ENCODE results near the gene SLC44A1. TPM values are rescaled to one million over a fixed set of nuclear protein-coding genes. Genes with fewer than 3 reads are reported as not detected.
"Not testable (repeated sequence)": the region's sequence is repeated elsewhere in the genome, so short reads cannot be mapped to it uniquely, and the experiment has no call there.

SLC44A1 gene
- total RNA-seq, 1 donor from 2014 or later = 54.1 TPM

DNA sequence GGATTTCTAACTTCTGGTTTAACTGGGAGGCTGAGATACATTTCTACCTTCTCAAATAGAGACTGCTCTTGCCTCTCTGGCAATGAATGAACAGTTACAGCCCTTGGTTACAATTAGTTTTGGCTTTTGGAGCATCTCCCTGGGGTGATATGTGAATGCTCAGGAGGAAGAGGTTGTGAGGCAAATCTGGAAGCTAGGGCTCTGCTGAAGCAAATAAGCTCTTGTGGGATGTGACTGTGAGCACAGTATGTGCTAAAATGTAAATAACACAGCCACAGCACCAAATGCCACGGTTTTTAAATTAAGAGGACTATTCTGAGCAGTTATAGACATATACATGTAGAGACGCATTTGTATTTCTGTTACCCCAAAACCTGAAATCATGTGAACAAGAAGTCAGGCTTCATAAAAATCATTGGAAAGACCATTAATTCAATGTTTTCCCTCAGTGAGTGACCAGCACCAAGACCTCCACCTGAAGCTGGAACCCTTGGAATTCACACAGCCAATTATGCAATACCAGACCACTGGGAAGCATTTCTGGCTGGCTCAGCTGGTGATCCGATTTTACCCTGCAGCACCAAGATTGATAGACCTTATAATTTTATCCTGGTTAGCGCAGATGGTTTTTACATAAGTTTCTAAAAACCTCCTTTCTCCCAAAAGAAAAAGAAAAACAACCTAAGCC, 3.0 kb upstream of the SLC44A1 start:
- ATAC-seq = no peak
- no peak for DNase-seq (ENCODE audit: low spot score)

DNA sequence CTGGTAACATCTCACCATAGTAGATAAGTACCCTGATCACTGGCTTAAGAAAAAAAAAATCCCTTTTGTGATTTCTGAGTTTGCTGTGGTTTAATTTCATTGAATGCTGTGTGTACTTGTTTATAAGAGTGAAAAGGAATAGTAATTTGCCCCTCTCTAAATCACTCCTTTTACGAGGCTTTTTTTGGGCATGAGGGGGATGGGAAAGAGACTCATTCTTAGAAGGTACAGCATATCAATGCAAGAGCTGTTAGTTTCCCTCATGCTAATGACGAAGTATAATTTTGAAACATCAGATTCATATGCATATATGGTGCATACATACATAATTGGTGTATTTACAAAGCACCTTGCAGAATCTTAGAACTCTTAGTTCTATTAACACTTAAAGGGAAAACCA, 2.4 kb upstream of the SLC44A1 start:
- DNase-seq (ENCODE audit: low spot score) = no peak
- ATAC-seq = no peak

DNA sequence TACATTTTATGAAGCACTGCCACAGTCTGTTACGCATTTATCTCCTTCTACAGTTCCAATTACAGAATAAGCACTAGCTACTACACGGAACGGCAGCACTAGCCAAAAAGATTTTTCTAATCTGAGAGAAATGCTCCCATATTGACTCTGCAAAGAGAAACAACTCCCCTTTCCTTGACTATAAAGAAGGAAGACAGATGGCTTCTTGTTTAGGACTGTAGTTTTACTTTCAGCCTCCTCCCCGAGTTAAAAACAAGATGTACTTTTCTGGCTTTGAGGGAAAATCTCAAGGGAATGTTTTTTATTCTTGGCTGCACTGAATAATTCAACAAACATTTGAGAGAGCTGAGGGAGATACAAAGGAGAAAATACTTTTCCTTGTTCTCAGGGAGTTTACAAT, 1.9 kb upstream of the SLC44A1 start:
- DNase-seq (ENCODE audit: low spot score) = no peak
- no peak for ATAC-seq

DNA sequence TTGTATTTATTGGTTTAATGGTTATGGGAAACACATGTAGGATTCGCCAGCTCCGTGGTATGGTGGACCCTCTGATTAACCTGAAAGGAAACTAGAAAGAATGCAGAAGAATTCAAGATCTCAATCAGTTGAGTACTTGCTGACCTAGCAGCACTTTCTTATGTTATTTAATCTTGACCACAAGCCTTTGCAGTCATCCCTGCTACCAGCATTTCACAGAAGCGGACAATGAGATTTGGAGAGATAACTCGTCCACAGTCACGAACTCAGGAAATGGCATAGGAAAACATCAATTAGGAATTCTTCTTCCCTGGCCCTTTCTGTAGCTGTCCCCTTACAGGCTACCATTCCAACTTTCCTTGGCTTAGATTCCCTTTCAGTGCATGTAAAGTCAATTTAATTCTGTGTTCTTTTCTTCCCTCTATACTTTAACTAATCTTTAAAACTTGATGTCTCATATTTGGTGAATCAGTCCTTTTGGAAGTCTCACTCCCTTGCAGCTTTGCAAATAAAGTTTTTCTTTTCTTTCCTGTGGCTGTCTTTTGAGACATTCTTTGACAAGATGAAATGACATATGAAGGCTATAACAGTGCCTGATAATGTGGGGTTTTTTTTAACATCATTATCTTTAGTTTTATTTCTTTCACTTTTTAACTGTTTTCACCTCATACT, 1.3 kb upstream of the SLC44A1 start:
- DNase-seq (ENCODE audit: low spot score) (no peak), ATAC-seq (no peak)

DNA sequence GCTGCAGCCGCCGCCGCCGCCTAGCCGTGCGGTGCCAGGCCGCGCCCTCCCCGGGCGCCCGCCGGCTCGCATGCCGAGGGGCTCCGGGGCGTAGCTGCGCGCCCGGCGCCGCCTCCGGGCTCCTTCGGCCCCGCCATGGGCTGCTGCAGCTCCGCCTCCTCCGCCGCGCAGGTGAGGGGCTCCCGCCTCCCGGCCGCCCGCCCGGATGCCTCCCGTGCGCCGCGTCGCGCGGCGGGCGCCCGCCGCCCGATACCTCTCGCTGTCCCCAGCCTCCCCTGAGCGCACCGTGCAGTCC, 230 bp downstream of the SLC44A1 start:
- DNase-seq (ENCODE audit: low spot score) = no peak
- ATAC-seq = peak; percentile 61

DNA sequence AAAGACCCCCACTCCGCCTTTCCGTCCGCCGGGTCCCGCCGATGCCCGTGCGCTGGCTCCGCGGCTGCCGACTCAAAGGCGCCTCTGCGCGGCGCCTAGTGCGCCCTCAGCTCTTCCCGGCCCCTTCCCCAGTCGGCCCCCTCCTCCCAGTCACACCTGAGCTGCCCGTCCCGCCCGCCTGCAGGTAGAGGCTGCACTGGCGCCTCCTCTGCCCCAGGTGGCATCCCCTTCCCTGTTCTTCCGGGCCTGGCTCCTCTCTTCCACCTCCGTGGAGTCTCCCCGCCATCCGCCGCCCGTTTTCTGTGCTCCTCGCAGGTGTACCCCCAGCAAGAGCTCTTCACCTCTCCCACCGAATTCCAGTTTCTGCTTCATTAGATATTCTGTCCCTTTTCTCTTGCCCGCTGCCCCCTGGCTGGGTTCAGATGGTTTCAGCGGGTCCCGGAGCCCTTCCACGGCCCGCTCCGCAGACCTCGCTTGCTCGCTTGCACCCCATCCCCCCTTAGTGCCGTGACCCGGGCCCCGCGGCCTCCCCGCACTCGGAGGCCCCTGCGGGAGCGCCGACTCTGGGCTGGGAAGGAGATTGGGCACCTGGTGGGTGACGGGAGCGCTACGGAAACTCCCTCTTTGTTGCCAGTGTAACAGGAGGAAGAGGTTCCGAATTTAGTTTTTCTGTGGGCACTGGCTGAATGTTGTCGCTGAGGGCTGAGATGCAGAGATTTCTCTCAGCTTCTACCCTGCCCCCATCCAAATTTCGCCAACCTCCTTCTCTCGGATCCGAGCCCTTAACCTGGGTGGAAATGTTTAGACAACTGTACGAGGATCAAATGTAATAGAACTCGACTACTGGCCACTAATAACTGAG, 809 bp downstream of the SLC44A1 start:
- ATAC-seq (peak; percentile 52), DNase-seq (ENCODE audit: low spot score) (peak; percentile 67)

DNA sequence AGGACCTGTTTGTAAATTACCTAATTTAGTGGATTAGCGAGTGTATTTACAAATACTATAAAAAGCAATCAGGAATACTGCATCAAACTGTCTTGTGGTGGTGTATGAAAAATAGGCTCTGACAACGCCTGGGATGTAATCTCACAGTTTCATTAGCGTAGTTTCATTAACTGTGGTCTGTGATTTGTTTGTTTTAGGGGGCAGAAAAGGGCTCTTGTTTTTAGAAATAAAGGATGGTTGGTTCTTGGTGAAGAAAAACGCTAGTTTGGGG, 1.4 kb downstream of the SLC44A1 start:
- DNase-seq (ENCODE audit: low spot score) (no peak), ATAC-seq (no peak)

DNA sequence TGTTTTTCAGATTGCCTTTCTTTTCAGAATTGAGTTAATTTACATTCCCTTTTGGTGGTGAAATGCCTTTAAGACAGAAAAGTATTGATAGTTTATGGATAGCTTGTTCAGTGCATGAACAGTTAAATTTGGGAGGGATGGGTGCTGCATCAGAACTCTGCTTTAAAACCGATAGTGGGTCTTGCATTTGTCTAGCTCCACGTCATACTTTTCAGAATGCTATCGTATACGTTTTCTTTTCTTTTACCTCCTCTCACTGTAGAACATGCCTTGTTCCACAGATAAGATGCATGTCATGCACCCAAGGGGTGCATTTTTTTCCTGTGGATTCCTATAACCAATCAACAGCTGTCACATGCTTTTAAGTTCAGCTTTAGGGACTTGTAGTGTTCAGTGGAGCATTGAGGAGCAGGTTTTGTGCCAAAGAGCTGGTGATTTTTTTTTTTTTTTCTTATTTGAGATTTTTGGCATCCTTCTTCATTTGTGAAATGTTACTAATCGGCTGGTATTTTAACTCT, 2.3 kb downstream of the SLC44A1 start:
- DNase-seq (ENCODE audit: low spot score) (no peak), ATAC-seq (no peak)

DNA sequence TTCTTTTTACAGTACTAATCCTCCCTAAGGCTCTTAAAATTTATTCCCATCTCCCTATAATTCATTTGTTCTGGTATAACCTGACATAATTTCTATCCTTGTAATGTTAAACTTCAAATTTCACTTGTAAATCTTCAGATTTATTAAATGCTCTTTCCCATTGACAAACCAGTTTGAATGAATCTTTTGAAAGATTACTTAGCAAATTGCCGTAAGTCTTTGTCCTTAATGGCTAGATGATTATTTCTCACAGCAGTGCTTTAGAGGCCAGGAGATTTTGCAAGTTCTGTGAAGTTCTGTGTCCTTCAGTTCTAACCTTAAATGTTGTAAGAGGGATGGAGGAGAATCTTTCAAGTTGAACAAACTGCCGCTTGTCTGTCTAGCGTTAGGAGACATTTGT, 4.2 kb downstream of the SLC44A1 start:
- no peak for ATAC-seq
- DNase-seq (ENCODE audit: low spot score) = no peak

DNA sequence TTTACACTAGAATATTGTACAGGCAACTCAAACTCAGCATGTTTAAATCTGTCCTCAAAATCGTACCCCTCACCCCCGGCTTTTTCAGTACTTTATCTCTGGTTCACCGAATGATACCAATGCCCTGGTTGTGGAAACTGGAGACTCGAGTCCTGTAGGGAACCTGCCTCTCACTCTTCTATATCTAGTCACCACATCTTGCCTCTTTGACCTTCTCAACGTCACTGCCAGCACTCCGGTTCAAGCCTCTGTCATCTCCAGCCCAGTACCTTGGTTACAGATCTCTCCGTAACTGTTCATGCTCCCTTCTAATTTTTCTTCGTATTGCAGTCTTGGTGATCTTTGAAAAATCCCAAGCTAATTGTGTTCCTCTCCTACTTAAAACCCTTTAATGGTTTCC, 6.7 kb downstream of the SLC44A1 start:
- ATAC-seq (peak; percentile 41), DNase-seq (ENCODE audit: low spot score) (no peak)

DNA sequence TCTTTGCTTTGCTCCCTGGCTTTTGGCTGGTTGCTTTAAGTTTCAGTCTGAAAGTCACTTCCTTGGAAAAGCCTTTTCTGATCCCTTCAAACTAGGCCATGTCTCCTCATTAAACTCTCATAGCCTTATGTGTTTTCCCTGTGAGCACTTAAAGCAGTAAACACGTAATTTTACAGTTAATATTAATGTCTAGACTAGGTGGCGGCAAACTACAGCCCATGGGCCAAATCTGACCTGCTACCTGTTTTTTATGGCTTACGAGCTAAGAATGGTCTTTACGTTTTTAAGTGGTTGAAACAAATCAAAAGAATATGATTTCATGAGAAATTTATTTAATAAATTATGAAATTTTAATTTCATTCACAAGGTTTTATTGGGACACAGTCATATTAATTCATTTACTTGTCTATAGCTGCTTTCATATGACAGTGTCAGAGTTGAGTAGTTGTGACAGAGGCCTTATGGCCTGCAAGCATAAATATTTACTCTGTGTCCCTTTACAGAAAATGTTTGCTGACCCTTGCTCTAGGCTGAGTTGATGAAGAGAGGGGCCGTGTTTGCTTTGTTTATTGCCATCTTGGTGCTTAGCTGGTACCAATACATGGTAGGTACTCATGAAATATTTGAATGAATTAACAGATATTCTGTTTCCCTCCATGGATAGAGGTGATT, 7.4 kb downstream of the SLC44A1 start:
- DNase-seq (ENCODE audit: low spot score) (no peak), ATAC-seq (peak; percentile 80)

DNA sequence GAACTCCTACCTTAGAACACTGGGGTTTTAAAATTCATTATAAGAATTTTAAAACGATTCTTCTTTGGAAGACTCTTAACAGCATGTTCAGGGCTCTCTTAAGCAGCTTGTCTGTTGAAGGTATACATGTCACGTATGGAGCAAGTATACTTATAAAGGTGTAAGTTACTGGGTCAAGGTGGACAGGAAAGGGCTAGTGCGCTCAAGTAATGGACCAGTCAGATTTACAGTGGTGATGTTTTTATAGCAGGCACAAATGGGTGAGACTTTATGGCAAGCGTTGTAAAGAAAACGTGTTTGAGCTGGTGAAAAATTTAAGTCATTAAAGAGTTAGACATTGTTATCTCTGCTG, 7.9 kb downstream of the SLC44A1 start:
- ATAC-seq = no peak

DNA sequence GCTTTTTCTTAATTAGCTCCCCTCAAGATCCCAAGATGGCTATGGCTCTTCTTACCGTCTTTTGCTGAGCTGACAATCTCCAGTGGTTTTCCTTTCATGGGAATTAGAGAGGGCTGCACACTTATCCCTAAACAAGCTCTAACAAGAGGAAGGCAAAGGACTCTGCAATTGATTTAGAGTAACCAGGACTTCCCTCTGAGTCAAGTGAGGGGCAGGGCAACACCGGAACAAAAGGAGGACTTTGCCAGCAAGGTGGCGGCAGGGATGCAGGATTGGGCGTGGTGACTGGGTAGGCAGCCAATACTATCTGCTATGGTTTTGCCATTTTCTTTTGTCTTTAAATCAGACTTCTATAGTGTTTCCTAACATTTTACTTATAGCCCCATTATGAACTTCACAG, 9.8 kb downstream of the SLC44A1 start:
- ATAC-seq = no peak

More for the DNA sequence above, 7.9 kb downstream of the SLC44A1 start:
- no peak for DNase-seq (ENCODE audit: low spot score)

DNA sequence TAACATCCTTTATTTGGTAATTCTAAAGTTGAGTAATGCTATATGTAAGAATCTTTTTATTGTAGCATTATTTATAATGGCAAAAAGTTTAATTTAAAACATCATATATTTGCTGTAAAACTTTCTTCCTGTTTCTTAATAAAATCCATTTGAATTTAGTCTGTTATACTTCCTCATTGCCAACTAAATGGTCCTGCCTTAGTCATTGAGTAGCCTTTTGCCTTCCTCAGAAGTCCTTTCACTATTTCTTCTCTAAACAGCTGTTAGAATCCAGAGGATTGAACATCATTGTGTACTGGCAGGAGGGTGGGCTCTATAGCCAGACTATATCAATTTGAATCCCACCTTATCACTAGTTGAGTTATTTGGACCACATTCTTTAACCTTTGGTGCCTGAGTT, 11.0 kb downstream of the SLC44A1 start:
- ATAC-seq = no peak
- DNase-seq (ENCODE audit: low spot score) = no peak

More for the DNA sequence above, 9.8 kb downstream of the SLC44A1 start:
- no peak for DNase-seq (ENCODE audit: low spot score)

DNA sequence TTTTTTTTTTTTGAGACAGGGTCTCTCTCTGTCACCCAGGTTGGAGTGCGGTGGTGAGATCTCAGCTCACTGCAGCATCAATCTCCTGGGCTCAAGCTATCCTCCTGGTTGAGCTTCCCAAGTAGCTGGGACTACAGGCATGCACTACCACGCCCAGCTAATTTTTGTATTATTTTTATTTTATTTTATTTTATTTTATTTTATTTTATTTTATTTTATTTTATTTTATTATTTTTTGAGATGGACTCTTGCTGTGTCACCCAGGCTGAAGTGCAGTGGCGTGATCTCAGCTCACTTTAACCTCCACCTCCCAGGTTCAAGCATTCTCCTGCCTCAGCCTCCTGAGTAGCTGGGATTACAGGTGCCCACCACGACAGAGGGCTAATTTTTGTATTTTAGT, 12.1 kb downstream of the SLC44A1 start:
- not testable (repeated sequence) for DNase-seq (ENCODE audit: low spot score); ATAC-seq

DNA sequence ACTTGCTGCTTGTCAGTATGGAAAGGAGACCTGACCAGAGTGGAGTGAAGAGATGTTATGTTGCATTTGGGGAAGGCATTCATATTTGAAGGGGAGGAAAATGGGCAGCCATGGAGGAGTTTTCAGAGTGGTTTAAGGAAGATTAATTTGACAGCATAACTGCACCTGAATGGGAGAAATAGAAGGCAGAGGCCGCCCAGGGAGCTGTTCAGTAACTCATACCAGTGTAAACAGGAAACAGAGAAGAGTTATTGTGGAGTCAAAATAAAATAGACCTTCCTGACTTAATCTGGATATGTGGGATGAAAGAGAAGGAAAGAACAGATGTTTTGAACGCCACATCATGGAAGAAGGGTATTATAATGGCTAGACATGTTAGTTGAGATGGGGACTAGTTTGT, 13.4 kb downstream of the SLC44A1 start:
- no peak for ATAC-seq
- DNase-seq (ENCODE audit: low spot score) = no peak

DNA sequence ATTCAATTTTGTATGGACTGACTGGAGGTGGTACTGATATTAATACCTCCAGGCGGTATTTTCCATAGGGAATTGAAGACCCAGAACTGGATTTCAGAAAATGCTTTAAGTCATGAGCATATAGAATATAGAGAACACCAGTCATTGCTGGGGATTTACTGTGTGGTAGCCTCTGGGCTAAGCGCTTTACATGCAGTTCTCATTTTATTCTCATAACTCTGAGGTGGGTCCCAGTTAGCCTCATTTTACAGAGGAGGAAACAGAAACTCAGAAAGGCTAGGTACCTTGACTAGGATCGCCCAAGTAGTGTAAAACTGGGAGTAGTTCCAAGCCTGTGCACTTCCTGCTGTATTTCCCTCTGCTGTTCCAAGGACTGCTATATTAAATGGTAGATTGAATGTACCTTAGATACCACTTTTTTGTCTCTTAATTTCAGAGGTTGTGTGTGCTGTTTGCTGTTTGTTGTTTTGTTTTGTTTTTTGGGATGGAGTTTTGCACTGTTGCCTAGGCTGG, 13.8 kb downstream of the SLC44A1 start:
- DNase-seq (ENCODE audit: low spot score) (no peak), ATAC-seq (peak; percentile 15)

DNA sequence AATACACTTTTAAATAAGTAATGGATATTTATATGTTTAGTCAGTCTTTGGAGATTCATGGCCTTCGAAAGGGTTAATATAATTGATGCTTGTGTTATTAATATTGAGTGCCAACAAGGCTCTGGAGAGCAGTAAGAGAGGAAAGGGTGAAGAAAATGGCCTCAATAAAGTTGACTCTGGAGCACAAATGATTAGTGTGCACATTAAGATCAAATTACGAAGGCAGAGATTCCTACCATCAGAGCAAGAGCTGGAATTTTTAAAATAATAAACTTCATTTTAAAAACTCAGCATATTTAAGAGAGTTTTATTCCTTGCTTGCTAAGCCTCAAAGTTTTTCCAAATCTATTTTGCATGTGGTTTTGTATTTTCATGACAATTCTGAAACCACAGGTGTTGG, 14.8 kb downstream of the SLC44A1 start:
- ATAC-seq (no peak), DNase-seq (ENCODE audit: low spot score) (no peak)

DNA sequence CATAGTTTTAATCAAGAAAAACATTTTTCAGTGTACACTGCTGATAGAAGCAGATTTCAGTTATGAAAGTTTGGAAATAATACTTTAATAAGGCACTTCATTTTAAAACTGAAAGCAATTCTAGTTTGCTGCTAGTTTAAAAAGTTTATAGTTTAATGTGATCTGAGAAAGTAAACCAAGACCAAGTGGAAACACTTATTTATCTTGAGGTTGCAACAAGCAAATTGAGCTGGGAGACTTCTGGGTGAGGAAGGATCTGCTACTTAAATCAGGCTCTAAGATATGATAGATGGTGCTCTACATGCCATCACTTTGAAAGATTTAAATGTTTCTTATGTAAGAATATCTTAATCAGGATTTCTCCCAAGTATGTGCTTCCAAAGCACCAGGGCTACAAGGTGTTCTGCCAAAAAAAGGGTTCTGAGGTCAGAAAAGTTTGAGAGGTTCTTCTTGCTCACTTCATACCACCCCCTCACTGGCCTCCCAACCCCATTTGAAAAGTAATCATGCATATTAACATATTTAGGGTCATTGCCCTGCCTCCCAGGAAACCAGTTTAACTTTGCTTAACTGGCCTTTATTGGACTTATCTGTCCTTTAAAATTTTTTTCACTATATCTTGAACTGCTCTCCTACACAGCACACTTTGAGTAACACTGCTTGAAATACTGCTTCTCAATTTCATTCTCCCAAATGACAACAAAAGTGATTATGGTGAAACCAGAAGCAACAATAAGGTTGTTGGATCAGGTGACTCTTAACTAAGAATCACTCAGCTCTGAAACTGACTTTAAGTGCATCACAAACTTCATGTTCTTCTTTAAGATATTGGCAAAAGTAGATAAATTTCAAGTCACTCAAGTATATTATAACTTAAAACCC, 15.5 kb downstream of the SLC44A1 start:
- DNase-seq (ENCODE audit: low spot score) (no peak), ATAC-seq (peak; percentile 53)

DNA sequence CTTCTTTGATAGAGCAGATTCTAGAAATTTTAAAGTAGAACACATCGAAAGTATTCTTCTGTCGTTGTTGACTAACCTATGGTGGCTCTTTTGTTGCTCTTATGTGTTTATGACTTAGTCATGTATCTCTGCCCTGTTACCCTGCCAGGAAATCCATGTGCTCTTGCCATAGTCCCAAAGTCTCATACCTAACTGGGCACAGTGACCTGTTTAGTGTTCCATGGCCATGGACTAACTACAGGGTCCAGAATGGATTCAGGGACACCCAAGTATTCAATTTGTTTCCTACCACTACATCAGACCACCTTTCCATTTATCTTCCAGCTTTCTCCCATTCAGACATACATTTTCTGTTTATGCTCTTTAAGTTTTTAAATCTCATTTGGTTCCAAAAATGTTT, 18.0 kb downstream of the SLC44A1 start:
- DNase-seq (ENCODE audit: low spot score) (peak; percentile 66), ATAC-seq (peak; percentile 92)
